Endothelial cell of umbilical vein (primary cell): ENCODE data around the gene LGMN. TPM values are rescaled to one million over a fixed set of nuclear protein-coding genes. Genes with fewer than 3 reads are reported as not detected.
A peak's percentile ranks its signal among the peaks of the same experiment; 100 is the strongest.

Source experiments
- BruUV-seq: library from RNA; stranded (reverse); fragments of 400-500 nt; replicated peaks from 2 replicates; lab custom pipeline; 2021; lab: Mats Ljungman, UMichigan
- CTCF ChIA-PET: fragments of 300-600, 350-600 bp; sonication (Branson Sonifier 250); formaldehyde crosslinking; loops from one replicate; lab custom pipeline; 2021; ENCODE audit warnings: antibody characterized with exemption, inconsistent platforms; lab: Charles Lee
- POLR2A ChIA-PET: fragments of 300-600, 350-600 bp; sonication (Branson Sonifier 250); formaldehyde crosslinking; loops from one replicate; lab custom pipeline; 2021; ENCODE audit warnings: antibody characterized with exemption, inconsistent platforms; lab: Charles Lee
- DNase-seq: peaks from one replicate; pipeline ENCODE4 v3.0.0-alpha.2; 2011; ENCODE audit warnings: low read depth, low spot score
- FAIRE-seq: peaks from 2 replicates; lab custom pipeline; 2011; peaks lifted over from hg19 to GRCh38; lab: Jason Lieb, UNC
- H2AFZ ChIP-seq: 2 replicates; pipeline ENCODE4 v1.6.0; 2012; ENCODE audit warnings: low read depth, low read length, control low read depth, inconsistent platforms
- H3K27ac ChIP-seq: 2 replicates; pipeline ENCODE4 v1.5.1; 2011; ENCODE audit warnings: low read depth, mild to moderate bottlenecking, control low read depth, low read length, moderate library complexity; ENCODE audit not compliant: insufficient read depth
- H3K27me3 ChIP-seq, 2 experiments: 2 replicates each; pipeline versions ENCODE4 v1.6.0 to v1.6.1; 2011; ENCODE audit warnings: low read length in 2 of 2, mixed read lengths in 1 of 2; ENCODE audit not compliant: control insufficient read depth in 2 of 2, insufficient read depth in 2 of 2
- H3K36me3 ChIP-seq, 2 experiments: 2 replicates in 1 of 2; 3 replicates in 1 of 2; pipeline ENCODE4 v1.5.1; 2011; ENCODE audit warnings: low read length in 2 of 2, mild to moderate bottlenecking in 1 of 2, moderate library complexity in 1 of 2; ENCODE audit not compliant: control insufficient read depth in 2 of 2, insufficient read depth in 2 of 2; ENCODE audit errors: extremely low read depth in 1 of 2
- H3K4me1 ChIP-seq: 3 replicates; pipeline ENCODE4 v1.5.1; 2011; ENCODE audit warnings: mild to moderate bottlenecking, low read length; ENCODE audit not compliant: control insufficient read depth, insufficient read depth; ENCODE audit errors: extremely low read depth
- H3K4me2 ChIP-seq: 2 replicates; pipeline ENCODE4 v1.6.1; 2011; ENCODE audit warnings: low read length, control low read depth, mixed read lengths; ENCODE audit not compliant: insufficient read depth
- H3K4me3 ChIP-seq, 3 experiments: fragments of 200-600 bp in 1 of 3; sonication (generic), shearing (Covaris generic) in 1 of 3; replicated peaks in 1 of 3; 2 replicates each; pipeline ENCODE4 v1.5.1; 2011 to 2016; ENCODE audit warnings: control low read depth in 3 of 3, low read length in 3 of 3, mild to moderate bottlenecking in 2 of 3, inconsistent platforms in 1 of 3, low read depth in 1 of 3, moderate library complexity in 1 of 3; ENCODE audit not compliant: insufficient read depth in 1 of 3
- H3K79me2 ChIP-seq: 2 replicates; pipeline ENCODE4 v1.6.0; 2012; ENCODE audit warnings: low read length, inconsistent platforms; ENCODE audit not compliant: control insufficient read depth, insufficient read depth
- H3K9ac ChIP-seq: replicated peaks from 2 replicates; pipeline ENCODE3; 2011; ENCODE audit warnings: low read length, control low read depth; ENCODE audit not compliant: insufficient read depth; ENCODE audit errors: extremely low read depth
- H3K9me1 ChIP-seq: replicated peaks from 3 replicates; pipeline ENCODE4 v1.6.0; 2011; ENCODE audit warnings: mild to moderate bottlenecking, low read length; ENCODE audit not compliant: control insufficient read depth, insufficient read depth; ENCODE audit errors: extremely low read depth
- H3K9me3 ChIP-seq: replicated peaks from 2 replicates; pipeline ENCODE4 v1.5.1; 2012; ENCODE audit warnings: low read length, inconsistent platforms; ENCODE audit not compliant: control insufficient read depth, insufficient read depth
- H4K20me1 ChIP-seq: replicated peaks from 2 replicates; pipeline ENCODE3; 2011; ENCODE audit warnings: mild to moderate bottlenecking, low read length; ENCODE audit not compliant: control insufficient read depth, insufficient read depth; ENCODE audit errors: extremely low read depth
- CTCF ChIP-seq, 2 donors: IDR thresholded peaks; 1 replicate in 1 of 2; 2 replicates in 1 of 2; pipeline ENCODE4 v1.5.1; 2011; ENCODE audit warnings: low read length in 2 of 2, mild to moderate bottlenecking in 2 of 2, moderate library complexity in 2 of 2, control low read depth in 1 of 2, inconsistent platforms in 1 of 2, low read depth in 1 of 2; ENCODE audit not compliant: insufficient read depth in 1 of 2; ENCODE audit errors: extremely low read depth in 1 of 2
- EZH2 ChIP-seq: IDR thresholded peaks from 2 replicates; pipeline ENCODE4 v1.6.1; 2012; ENCODE audit warnings: borderline replicate concordance, low read depth, mild to moderate bottlenecking, moderate library complexity, low read length, inconsistent platforms; ENCODE audit not compliant: severe bottlenecking
- FOS ChIP-seq: IDR thresholded peaks from 2 replicates; pipeline ENCODE4 v1.6.1; 2011; ENCODE audit warnings: mild to moderate bottlenecking, low read length, moderate library complexity, borderline replicate concordance; ENCODE audit not compliant: insufficient read depth
- GATA2 ChIP-seq: IDR thresholded peaks from 2 replicates; pipeline ENCODE4 v1.7.0; 2011; ENCODE audit warnings: low read depth, mild to moderate bottlenecking, moderate library complexity, mixed read lengths, low read length; ENCODE audit not compliant: insufficient read length, insufficient read depth
- JUN ChIP-seq: IDR thresholded peaks from 2 replicates; pipeline ENCODE4 v1.6.1; 2011; ENCODE audit warnings: borderline replicate concordance, low read depth; ENCODE audit not compliant: insufficient read length, insufficient read depth
- MYC ChIP-seq: IDR thresholded peaks from one replicate; pipeline ENCODE4 v1.6.1; 2011; ENCODE audit warnings: mild to moderate bottlenecking, low read depth, low read length
- POLR2A ChIP-seq: IDR thresholded peaks from 2 replicates; pipeline ENCODE4 v1.6.1; 2012; ENCODE audit warnings: low read depth, mild to moderate bottlenecking, control low read depth, low read length
- POLR2AphosphoS5 ChIP-seq: IDR thresholded peaks from 2 replicates; pipeline ENCODE4 v1.6.1; 2012; ENCODE audit warnings: low read depth, mild to moderate bottlenecking, control low read depth, low read length, moderate library complexity; ENCODE audit not compliant: insufficient read depth
- dilution Hi-C: fragments of 300-500 bp; cut with MboI; formaldehyde crosslinking; loops from one replicate; pipeline ENCODE4 v1.15.0; 2019; ENCODE audit warnings: low sequenced_read_pairs; ENCODE audit not compliant: extremely low pct_ligation_motif_present
- intact Hi-C: fragments of 100-400 bp; cut with micrococcal nuclease; formaldehyde crosslinking; loops from one replicate; pipeline ENCODE4 v1.10.0; 2022
- polyA plus RNA-seq, 4 experiments: library from polyadenylated mRNA; depleted of rRNA in 3 of 4; stranded (reverse) in 3 of 4; unstranded in 1 of 4; fragments of >200 nt; gene quantifications; 2 replicates each; pipeline versions ENCODE4 v1.2.1 to v1.2.3, GENCODE V29; 2011 to 2012; ENCODE audit warnings: missing spikeins in 1 of 4
- total RNA-seq: library from RNA; stranded (reverse); gene quantifications from 2 replicates; pipeline ENCODE4 v1.2.3, GENCODE V29; 2021
- TF ChIP-seq, protein P1 (sequence below): IDR thresholded peaks from 2 replicates; pipeline ENCODE4 v1.6.1; 2011; ENCODE audit not compliant: insufficient read depth, insufficient read length

The LGMN gene
- total and polyA plus RNA-seq, 2 donors (not counting 3 experiments of a cell fraction or from before 2014, with no cell fraction given) = 56.7 to 99.2 TPM

DNA sequence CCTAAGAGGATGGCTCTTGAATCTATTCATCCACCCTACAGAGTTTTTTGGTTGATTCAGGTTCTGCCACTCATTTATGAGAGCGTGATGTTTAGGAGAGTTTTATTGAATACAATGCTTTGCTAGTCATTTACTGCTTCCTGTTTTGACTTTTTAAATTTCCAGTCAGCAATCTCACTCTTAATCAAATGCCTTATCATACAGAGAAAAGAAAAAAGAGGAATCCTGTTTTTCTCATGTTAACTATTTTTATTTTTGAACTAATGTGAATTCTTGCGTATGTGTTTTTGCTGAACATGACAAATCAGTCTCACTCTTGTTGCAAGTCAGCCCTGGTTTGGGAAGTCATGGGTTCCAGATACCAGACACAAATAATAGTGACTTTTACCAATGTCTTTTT lies 22.1 kb upstream of the LGMN start:
- dilution Hi-C loops = no loop called here
- no TSS peak for BruUV-seq
- Histone ChIP-seq H3K27me3 (no peaks in the 10 kb centered on the region), H3K9ac (no peak overlapping the region), H3K36me3 (no peaks in the 10 kb centered on the region), H3K4me3 (no peak overlapping the region), H3K4me2 (no peak overlapping the region), H4K20me1 (no peaks in the 10 kb centered on the region), H3K4me1 (no peaks in the 10 kb centered on the region), H2AFZ (no peak overlapping the region), H3K79me2 (no peaks in the 10 kb centered on the region), H3K9me1 (no peaks in the 10 kb centered on the region), H3K9me3 (no peaks in the 10 kb centered on the region), H3K27ac (no peak overlapping the region)
- CTCF ChIA-PET = interaction anchor here (1.5 kb wide), 1 partner anchor 14 kb away, joined by 5 read pairs; no protein-coding TSS in a partner anchor
- TF ChIP-seq CTCF (IDR thresholded peaks at IDR 0.05; ENCODE audit: extremely low read depth in 1 of 2, insufficient read depth in 1 of 2, low read depth in 1 of 2, low read length in 2 of 2) (no peak), GATA2 (no peak), JUN (no peak), EZH2 (no peak), POLR2A (no peak), FOS (no peak), POLR2AphosphoS5 (no peak), MYC (no peak)
- TF ChIP-seq, protein P1, sequence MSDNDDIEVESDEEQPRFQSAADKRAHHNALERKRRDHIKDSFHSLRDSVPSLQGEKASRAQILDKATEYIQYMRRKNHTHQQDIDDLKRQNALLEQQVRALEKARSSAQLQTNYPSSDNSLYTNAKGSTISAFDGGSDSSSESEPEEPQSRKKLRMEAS = no peak
- POLR2A ChIA-PET = no interaction called here
- intact Hi-C loops = no loop called here
- DNase-seq (peak; percentile 63), FAIRE-seq (no peak)
